H1 (cell line): ENCODE data around the gene TIAM2.

ENCODE experiments used
- ATF3 ChIP-seq: IDR thresholded peaks from 2 replicates; pipeline ENCODE4 v1.6.1; 2011; ENCODE audit warnings: low read depth, mild to moderate bottlenecking, low read length; ENCODE audit not compliant: insufficient read depth
- CBX5 ChIP-seq: fragments of 300-800, 300-1000 bp; sonication (generic); IDR thresholded peaks from 2 replicates; pipeline ENCODE4 v1.7.1; 2016; ENCODE audit warnings: antibody characterized with exemption, low read length, low read depth
- CEBPB ChIP-seq: IDR thresholded peaks from 2 replicates; pipeline ENCODE4 v1.6.1; 2012; ENCODE audit warnings: low read depth, low read length
- CHD2 ChIP-seq: IDR thresholded peaks from 2 replicates; pipeline ENCODE4 v1.6.1; 2012; ENCODE audit warnings: low read length, improper control_type of control experiment
- GABPA ChIP-seq: IDR thresholded peaks from 2 replicates; pipeline ENCODE4 v1.6.1; 2011; ENCODE audit warnings: mild to moderate bottlenecking, low read length, moderate library complexity, borderline replicate concordance; ENCODE audit not compliant: insufficient read depth
- POLR2AphosphoS5 ChIP-seq: IDR thresholded peaks from 2 replicates; pipeline ENCODE4 v1.6.1; 2011; ENCODE audit warnings: low read depth, low read length
- ZNF274 ChIP-seq: IDR thresholded peaks from 2 replicates; pipeline ENCODE4 v1.7.0; 2012; ENCODE audit warnings: low read length, borderline replicate concordance; ENCODE audit errors: extremely low read depth
- TF ChIP-seq, protein P1 (sequence below), 3 experiments: IDR thresholded peaks; 1 replicate in 2 of 3; 2 replicates in 1 of 3; pipeline versions ENCODE4 v1.5.1 to v1.6.1; 2011; ENCODE audit warnings: low read length in 3 of 3, mild to moderate bottlenecking in 3 of 3, inconsistent platforms in 2 of 3, low read depth in 1 of 3, moderate library complexity in 1 of 3; ENCODE audit not compliant: insufficient read depth in 1 of 3; ENCODE audit errors: control extremely low read depth in 1 of 3

GRCh38 chr6:155193526-155193925 lies 198.4 kb downstream of the TIAM2 start:
- TF ChIP-seq, protein P1, sequence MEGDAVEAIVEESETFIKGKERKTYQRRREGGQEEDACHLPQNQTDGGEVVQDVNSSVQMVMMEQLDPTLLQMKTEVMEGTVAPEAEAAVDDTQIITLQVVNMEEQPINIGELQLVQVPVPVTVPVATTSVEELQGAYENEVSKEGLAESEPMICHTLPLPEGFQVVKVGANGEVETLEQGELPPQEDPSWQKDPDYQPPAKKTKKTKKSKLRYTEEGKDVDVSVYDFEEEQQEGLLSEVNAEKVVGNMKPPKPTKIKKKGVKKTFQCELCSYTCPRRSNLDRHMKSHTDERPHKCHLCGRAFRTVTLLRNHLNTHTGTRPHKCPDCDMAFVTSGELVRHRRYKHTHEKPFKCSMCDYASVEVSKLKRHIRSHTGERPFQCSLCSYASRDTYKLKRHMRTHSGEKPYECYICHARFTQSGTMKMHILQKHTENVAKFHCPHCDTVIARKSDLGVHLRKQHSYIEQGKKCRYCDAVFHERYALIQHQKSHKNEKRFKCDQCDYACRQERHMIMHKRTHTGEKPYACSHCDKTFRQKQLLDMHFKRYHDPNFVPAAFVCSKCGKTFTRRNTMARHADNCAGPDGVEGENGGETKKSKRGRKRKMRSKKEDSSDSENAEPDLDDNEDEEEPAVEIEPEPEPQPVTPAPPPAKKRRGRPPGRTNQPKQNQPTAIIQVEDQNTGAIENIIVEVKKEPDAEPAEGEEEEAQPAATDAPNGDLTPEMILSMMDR (IDR thresholded peaks at IDR 0.05; ENCODE audit: control extremely low read depth in 1 of 3, insufficient read depth in 1 of 3, low read depth in 1 of 3, low read length in 3 of 3): no peak
- TF ChIP-seq CHD2 (no peak), CBX5 (no peak), POLR2AphosphoS5 (no peak), CEBPB (no peak), GABPA (no peak), ATF3 (no peak), ZNF274 (no peak)
